NT2/D1 (cell line): Measurements from ENCODE around the gene WSB1.

Source experiments
- DNase-seq: peaks from one replicate; pipeline ENCODE4 v3.0.0-alpha.2; 2011; ENCODE audit warnings: low read depth, low spot score
- H3K27me3 ChIP-seq: 2 replicates; pipeline ENCODE4 v1.6.0; 2011; ENCODE audit warnings: mild to moderate bottlenecking; ENCODE audit not compliant: insufficient read length, insufficient read depth
- H3K36me3 ChIP-seq: 2 replicates; pipeline ENCODE4 v1.6.1; 2011; ENCODE audit warnings: mild to moderate bottlenecking, low read length, mixed read lengths; ENCODE audit not compliant: insufficient read depth, insufficient read length
- H3K4me1 ChIP-seq: 2 replicates; pipeline ENCODE4 v1.5.1; 2011; ENCODE audit not compliant: insufficient read depth, insufficient read length
- H3K4me3 ChIP-seq: 2 replicates; pipeline ENCODE4 v1.5.1; 2011; ENCODE audit warnings: low read depth; ENCODE audit not compliant: insufficient read length
- H3K9ac ChIP-seq: 2 replicates; pipeline ENCODE4 v1.6.0; 2011; ENCODE audit warnings: low read depth; ENCODE audit not compliant: insufficient read length
- H3K9me3 ChIP-seq: 2 replicates; pipeline ENCODE4 v1.5.1; 2011; ENCODE audit warnings: mild to moderate bottlenecking, low read length; ENCODE audit not compliant: insufficient read depth
- SUZ12 ChIP-seq: IDR thresholded peaks from 2 replicates; pipeline ENCODE4 v1.6.1; 2011; ENCODE audit not compliant: insufficient read length, insufficient read depth; ENCODE audit errors: extremely low read depth
- YY1 ChIP-seq: IDR thresholded peaks from 2 replicates; pipeline ENCODE4 v1.6.1; 2011; ENCODE audit not compliant: insufficient read length, insufficient read depth
- ZNF274 ChIP-seq: IDR thresholded peaks from 2 replicates; pipeline ENCODE4 v1.6.1; 2011; ENCODE audit warnings: mild to moderate bottlenecking, low read depth, low read length

The WSB1 gene

DNA sequence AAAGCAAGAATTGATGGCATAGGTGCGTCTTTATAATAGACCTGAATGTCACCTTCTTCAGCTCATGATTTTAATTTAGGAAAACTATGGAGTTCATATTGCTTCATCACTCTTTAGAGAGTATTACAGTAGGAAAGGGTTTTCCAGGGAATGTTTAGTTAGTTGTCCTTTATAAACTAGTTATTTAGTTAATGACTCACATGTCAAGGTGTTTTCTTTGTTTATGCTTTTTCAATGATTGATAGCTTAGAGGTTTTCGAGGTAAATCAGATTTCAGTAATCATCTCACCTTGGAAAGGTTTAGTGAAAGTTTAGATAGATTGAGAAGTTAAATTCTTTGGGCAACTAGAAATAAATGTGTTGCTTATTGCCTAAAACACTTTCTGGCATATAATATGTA is 9.8 kb downstream of the WSB1 start:
- H3K4me3 ChIP-seq, result no peak overlapping the region
- H3K4me1 ChIP-seq, result no peaks in the 10 kb centered on the region
- H3K27me3 ChIP-seq, result no peaks in the 10 kb centered on the region
- no peak for DNase-seq
- peaks cover 50% of the 10 kb centered on the region for H3K36me3 ChIP-seq
- H3K9me3 ChIP-seq, result no peaks in the 10 kb centered on the region
- TF ChIP-seq SUZ12 (no peak), YY1 (no peak), ZNF274 (no peak)
- H3K9ac ChIP-seq, result no peak overlapping the region

DNA sequence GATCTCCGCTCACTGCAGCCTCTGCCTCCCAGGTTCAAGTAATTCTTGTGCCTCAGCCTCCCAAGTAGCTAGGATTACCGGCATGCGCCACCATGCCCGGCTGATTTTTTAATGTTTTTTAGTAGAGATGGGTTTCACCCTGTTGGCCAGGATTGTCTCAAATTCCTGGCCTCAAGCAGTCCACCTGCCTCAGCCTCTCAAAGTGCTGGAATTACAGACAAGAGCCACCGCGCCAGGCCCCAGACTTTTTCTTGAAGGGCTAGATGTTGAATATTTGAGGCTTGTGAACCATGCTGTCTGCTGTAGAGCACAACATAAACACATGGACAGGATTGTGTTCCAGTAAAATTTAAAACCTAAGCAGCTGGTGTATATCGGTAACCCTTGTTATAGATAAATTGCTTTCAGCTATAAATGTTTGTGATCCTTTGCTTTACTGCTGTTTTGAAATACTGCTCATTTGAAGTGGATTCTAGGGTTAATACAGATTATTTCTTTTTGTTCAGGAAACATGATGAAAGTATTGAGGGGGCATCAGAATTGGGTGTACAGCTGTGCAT is 12.4 kb downstream of the WSB1 start:
- Histone ChIP-seq H3K36me3 (peaks cover 71% of the 10 kb centered on the region), H3K27me3 (no peaks in the 10 kb centered on the region), H3K9ac (no peak overlapping the region), H3K4me1 (no peaks in the 10 kb centered on the region), H3K9me3 (no peaks in the 10 kb centered on the region), H3K4me3 (no peak overlapping the region)
- no peak for TF ChIP-seq SUZ12
- TF ChIP-seq ZNF274, result no peak
- TF ChIP-seq YY1, result no peak
- DNase-seq, result no peak

DNA sequence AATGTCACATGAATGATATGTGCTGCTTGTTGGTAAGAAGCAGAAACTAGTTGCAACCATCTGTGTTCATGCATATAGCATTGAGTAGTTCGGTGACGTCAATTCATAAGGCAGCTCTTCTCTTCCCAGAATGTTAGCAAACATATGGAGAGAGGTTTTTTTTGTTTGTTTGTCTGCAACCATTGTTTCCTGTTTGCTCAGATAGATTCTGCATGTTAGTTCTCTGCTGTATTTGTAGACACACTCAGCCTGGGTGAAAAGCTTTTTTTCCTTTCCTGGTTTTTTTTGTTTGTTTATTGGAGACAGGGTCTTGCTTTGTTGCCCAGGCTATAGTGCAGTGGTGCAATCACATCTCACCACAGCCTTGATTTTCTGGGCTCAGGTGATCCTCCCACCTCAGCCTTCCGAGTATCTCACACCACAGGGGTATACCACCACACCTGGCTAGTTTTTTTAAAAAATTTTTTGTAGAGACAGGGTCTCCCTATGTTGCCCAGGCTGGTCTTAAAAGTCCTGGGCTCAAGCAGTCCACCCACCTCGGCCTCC is 16.7 kb downstream of the WSB1 start:
- DNase-seq, result no peak
- Histone ChIP-seq H3K9me3 (no peaks in the 10 kb centered on the region), H3K27me3 (no peaks in the 10 kb centered on the region), H3K4me1 (no peaks in the 10 kb centered on the region), H3K4me3 (no peak overlapping the region), H3K36me3 (peaks cover 76% of the 10 kb centered on the region), H3K9ac (no peak overlapping the region)
- TF ChIP-seq SUZ12, result no peak
- TF ChIP-seq ZNF274, result no peak
- TF ChIP-seq YY1, result no peak

DNA sequence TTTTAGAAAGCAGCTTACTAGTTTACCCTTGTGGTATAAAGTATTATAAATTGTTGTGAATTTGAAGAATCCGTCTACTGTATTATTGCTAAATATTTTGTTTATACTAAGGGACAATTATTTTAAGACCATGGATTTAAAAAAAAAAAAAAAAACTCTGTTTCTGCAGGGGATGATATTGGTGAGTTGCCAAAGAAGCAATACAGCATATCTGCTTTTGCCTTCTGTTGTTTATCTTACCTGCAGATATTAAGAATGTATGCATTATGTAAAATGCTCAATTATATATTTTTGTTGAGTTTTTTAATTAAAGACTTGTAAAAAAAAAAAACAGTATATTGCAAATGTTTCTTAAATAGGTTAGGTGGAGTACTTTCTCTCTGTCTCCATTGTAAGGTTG is 19.4 kb downstream of the WSB1 start:
- Histone ChIP-seq H3K27me3 (no peaks in the 10 kb centered on the region), H3K36me3 (peaks cover 67% of the 10 kb centered on the region), H3K4me3 (no peak overlapping the region), H3K9ac (no peak overlapping the region), H3K4me1 (no peaks in the 10 kb centered on the region), H3K9me3 (no peaks in the 10 kb centered on the region)
- no peak for DNase-seq
- TF ChIP-seq ZNF274 (no peak), YY1 (no peak), SUZ12 (no peak)

DNA sequence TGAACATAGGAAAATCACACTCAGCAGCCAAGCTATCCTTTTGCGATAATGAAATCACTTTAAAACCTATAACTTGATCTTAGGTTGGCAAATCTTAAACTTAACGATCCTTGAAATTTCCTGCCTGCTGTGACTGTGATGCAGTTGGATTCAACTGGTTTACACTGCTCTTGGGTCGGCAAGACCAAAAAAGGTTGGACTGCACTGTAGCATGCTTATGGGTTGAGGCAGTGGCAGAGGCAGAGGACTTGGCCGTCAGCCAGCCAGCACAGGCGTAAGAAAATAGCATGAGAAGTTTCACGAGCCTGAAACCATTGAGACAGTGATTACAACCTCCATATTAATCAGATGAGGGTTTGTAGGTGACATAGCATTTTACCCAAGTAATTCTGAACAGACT is 21.4 kb downstream of the WSB1 start:
- no peaks in the 10 kb centered on the region for H3K9me3 ChIP-seq
- TF ChIP-seq SUZ12, result no peak
- no peak for TF ChIP-seq YY1
- TF ChIP-seq ZNF274, result no peak
- no peak for DNase-seq
- no peak overlapping the region for H3K4me3 ChIP-seq
- H3K36me3 ChIP-seq, result peaks cover 52% of the 10 kb centered on the region
- no peaks in the 10 kb centered on the region for H3K4me1 ChIP-seq
- no peak overlapping the region for H3K9ac ChIP-seq
- no peaks in the 10 kb centered on the region for H3K27me3 ChIP-seq

DNA sequence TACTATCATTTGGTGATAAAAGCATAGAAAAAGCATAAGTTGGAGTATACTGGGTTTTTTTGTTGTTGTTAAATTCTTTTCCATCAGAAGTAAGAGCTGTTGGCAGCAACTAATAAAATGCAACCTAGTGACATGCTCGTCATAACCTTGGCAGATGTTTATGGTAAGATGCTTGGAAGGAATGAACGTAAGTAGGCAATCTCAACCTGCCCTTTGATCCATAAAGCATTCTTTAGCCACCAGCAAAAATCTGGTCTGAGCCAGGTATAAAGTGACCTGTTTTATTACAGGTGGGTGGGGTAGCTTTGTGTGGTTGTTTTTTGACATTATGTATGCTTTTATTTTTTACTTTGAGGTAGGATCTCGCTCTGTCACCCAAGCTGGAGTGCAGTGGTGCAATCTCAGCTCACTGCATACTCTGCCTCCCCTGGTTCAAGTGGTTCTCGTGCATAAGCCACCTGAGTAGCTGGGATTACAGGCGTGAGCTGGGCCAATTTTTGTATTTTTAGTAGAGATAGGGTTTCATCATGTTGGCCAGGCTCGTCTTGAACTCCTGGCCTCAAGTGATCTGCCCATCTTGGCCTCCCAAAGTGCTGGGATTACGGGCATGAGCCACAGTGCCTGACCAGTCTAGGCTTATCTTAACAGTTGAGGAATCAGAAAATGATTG is 22.0 kb downstream of the WSB1 start:
- DNase-seq, result no peak
- Histone ChIP-seq H3K27me3 (no peaks in the 10 kb centered on the region), H3K36me3 (peaks cover 46% of the 10 kb centered on the region)

DNA sequence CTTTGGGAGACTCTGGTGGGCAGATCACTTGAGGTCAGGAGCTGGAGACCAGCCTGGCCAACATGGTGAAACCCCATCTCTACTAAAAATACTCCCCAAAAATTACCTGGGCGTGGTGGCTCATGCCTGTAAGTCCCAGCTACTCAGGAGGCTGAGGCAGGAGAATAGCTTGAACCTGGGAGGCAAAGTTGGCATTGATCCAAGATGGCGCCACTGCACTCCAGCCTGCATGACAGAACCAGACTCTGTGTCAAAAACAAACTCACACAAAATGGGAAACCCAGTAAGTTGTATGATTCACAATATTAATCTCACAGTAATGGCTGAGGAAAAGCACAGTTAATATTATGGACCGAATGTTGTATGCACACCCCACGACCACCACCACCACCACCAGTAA is 24.3 kb downstream of the WSB1 start:
- no peak overlapping the region for H3K9ac ChIP-seq
- no peak overlapping the region for H3K4me3 ChIP-seq
- H3K4me1 ChIP-seq, result no peaks in the 10 kb centered on the region
- TF ChIP-seq SUZ12 (no peak), YY1 (no peak), ZNF274 (no peak)
- no peak for DNase-seq
- no peaks in the 10 kb centered on the region for H3K9me3 ChIP-seq
- H3K36me3 ChIP-seq, result peaks cover 29% of the 10 kb centered on the region
- no peaks in the 10 kb centered on the region for H3K27me3 ChIP-seq

More for the DNA sequence above, 22.0 kb downstream of the WSB1 start:
- no peak for TF ChIP-seq YY1
- no peak for TF ChIP-seq SUZ12
- no peak for TF ChIP-seq ZNF274
- no peaks in the 10 kb centered on the region for H3K4me1 ChIP-seq
- no peaks in the 10 kb centered on the region for H3K9me3 ChIP-seq
- no peak overlapping the region for H3K4me3 ChIP-seq
- no peak overlapping the region for H3K9ac ChIP-seq
